ENCODE results near the gene DNTT. TPM values are rescaled to one million over a fixed set of nuclear protein-coding genes. Genes with fewer than 3 reads are reported as not detected.

The DNTT gene
- total RNA-seq, 1 donor from 2014 or later = not detected

- Mint-ChIP-seq H3K27me3 (ENCODE audit: insufficient read depth, low read depth) (no peaks in the 10 kb centered on the region), H3K36me3 (no peaks in the 10 kb centered on the region), H3K27ac (no peak overlapping the region), H3K4me3 (no peak overlapping the region), H3K4me1 (peaks cover 27% of the 10 kb centered on the region), H3K9me3 (no peaks in the 10 kb centered on the region)
- Histone ChIP-seq H3K79me2 (ENCODE audit: low read depth) (no peaks in the 10 kb centered on the region), H4K20me1 (ENCODE audit: low read depth) (no peaks in the 10 kb centered on the region), H3K36me3 (no peaks in the 10 kb centered on the region), H3K27ac (peak overlapping the region; percentile 93), H3K4me1 (peaks cover 43% of the 10 kb centered on the region), H3K27me3 (no peaks in the 10 kb centered on the region), H3F3A (ENCODE audit: low read depth) (peaks cover 41% of the 10 kb centered on the region), H2AFZ (replicated peaks) (no peak overlapping the region), H3K4me3 (no peak overlapping the region), H3K9ac (no peak overlapping the region), H3K9me3 (ENCODE audit: low read depth) (no peaks in the 10 kb centered on the region), H3K4me2 (no peak overlapping the region)
- no peak for DNase-seq (ENCODE audit: low spot score)
- TF ChIP-seq EZH2phosphoT487 (IDR thresholded peaks at IDR 0.05) (no peak), CTCF (IDR thresholded peaks at IDR 0.05) (no peak), EZH2 (IDR thresholded peaks at IDR 0.05) (no peak)
These were observed 7.0 kb downstream of the DNTT start for GRCh38 chr10:96311180-96311715.

GRCh38 chr10:96313344-96313743 is 9.1 kb downstream of the DNTT start:
- DNase-seq (ENCODE audit: low spot score) = no peak
- no peaks in the 10 kb centered on the region for H3K9me3 Mint-ChIP-seq
- H3K27ac Mint-ChIP-seq = no peak overlapping the region

GRCh38 chr10:96317067-96317833 is 13.0 kb downstream of the DNTT start:
- H3K27ac Mint-ChIP-seq = no peak overlapping the region
- Histone ChIP-seq H4K20me1 (ENCODE audit: low read depth) (no peaks in the 10 kb centered on the region), H2AFZ (replicated peaks) (no peak overlapping the region)

More at GRCh38 chr10:96313344-96313743, 9.1 kb downstream of the DNTT start:
- Mint-ChIP-seq H3K4me3 (no peak overlapping the region), H3K27me3 (ENCODE audit: insufficient read depth, low read depth) (no peaks in the 10 kb centered on the region), H3K4me1 (peaks cover 27% of the 10 kb centered on the region), H3K36me3 (no peaks in the 10 kb centered on the region)
- Histone ChIP-seq H3K4me3 (no peak overlapping the region), H3K9me3 (ENCODE audit: low read depth) (no peaks in the 10 kb centered on the region), H3F3A (ENCODE audit: low read depth) (peaks cover 35% of the 10 kb centered on the region), H3K27ac (no peak overlapping the region), H4K20me1 (ENCODE audit: low read depth) (no peaks in the 10 kb centered on the region), H3K79me2 (ENCODE audit: low read depth) (no peaks in the 10 kb centered on the region), H3K4me1 (peaks cover 37% of the 10 kb centered on the region), H3K27me3 (no peaks in the 10 kb centered on the region), H3K4me2 (no peak overlapping the region), H2AFZ (replicated peaks) (no peak overlapping the region), H3K36me3 (no peaks in the 10 kb centered on the region), H3K9ac (no peak overlapping the region)
- TF ChIP-seq CTCF (IDR thresholded peaks at IDR 0.05) (no peak), EZH2phosphoT487 (IDR thresholded peaks at IDR 0.05) (no peak)

More at GRCh38 chr10:96317067-96317833, 13.0 kb downstream of the DNTT start:
- Histone ChIP-seq H3K79me2 (ENCODE audit: low read depth) (no peaks in the 10 kb centered on the region), H3F3A (ENCODE audit: low read depth) (no peaks in the 10 kb centered on the region), H3K4me1 (no peaks in the 10 kb centered on the region), H3K4me3 (no peak overlapping the region), H3K27me3 (no peaks in the 10 kb centered on the region), H3K9ac (no peak overlapping the region), H3K9me3 (ENCODE audit: low read depth) (no peaks in the 10 kb centered on the region), H3K36me3 (no peaks in the 10 kb centered on the region), H3K27ac (no peak overlapping the region), H3K4me2 (no peak overlapping the region)
- H3K36me3 Mint-ChIP-seq = no peaks in the 10 kb centered on the region
- peaks cover 4% of the 10 kb centered on the region for H3K4me1 Mint-ChIP-seq
- no peak overlapping the region for H3K4me3 Mint-ChIP-seq
- no peaks in the 10 kb centered on the region for H3K27me3 Mint-ChIP-seq (ENCODE audit: insufficient read depth, low read depth)
- DNase-seq (ENCODE audit: low spot score) = no peak
- no peak for TF ChIP-seq EZH2 (IDR thresholded peaks at IDR 0.05)
- TF ChIP-seq CTCF (IDR thresholded peaks at IDR 0.05) = no peak
- TF ChIP-seq EZH2phosphoT487 (IDR thresholded peaks at IDR 0.05) = no peak
- H3K9me3 Mint-ChIP-seq = no peaks in the 10 kb centered on the region
